ENCODE measurements around the gene PTPRJ. TPM values are rescaled to one million over a fixed set of nuclear protein-coding genes. Genes with fewer than 3 reads are reported as not detected.
A peak's percentile ranks its signal among the peaks of the same experiment; 100 is the strongest.

The PTPRJ gene
- polyA plus RNA-seq, 3 donors = 10.0 to 36.4 (median 14.6) TPM

GRCh38 chr11:48099916-48100446 lies 119.6 kb downstream of the PTPRJ start:
- Histone ChIP-seq H3K27ac (ENCODE audit: low read depth in 1 of 2, low read length in 2 of 2) (peak overlapping the region; percentile 26 to 35), H3K9ac (ENCODE audit: insufficient read depth, low read length, poor library complexity, severe bottlenecking) (no peak overlapping the region), H3K4me3 (replicated peaks in 1 of 3; ENCODE audit: low read depth in 2 of 3, low read length in 3 of 3) (no peak overlapping the region), H3K36me3 (replicated peaks in 1 of 2; ENCODE audit: control insufficient read depth in 1 of 2, insufficient read depth in 2 of 2, low read length in 2 of 2) (peaks cover 0 to 2% of the 10 kb centered on the region in 2 donors), H3K27me3 (ENCODE audit: control insufficient read depth in 2 of 2, insufficient read depth in 2 of 2, low read length in 2 of 2) (no peaks in the 10 kb centered on the region), H4K20me1 (ENCODE audit: insufficient read depth, low read length) (peaks cover 100% of the 10 kb centered on the region), H3K4me2 (replicated peaks; ENCODE audit: extremely low read depth, low read length, poor library complexity, severe bottlenecking) (no peak overlapping the region), H3K9me3 (replicated peaks in 1 of 2; ENCODE audit: control insufficient read depth in 1 of 2, insufficient read depth in 1 of 2, low read length in 2 of 2) (no peaks in the 10 kb centered on the region), H3K79me2 (ENCODE audit: insufficient read depth, low read length) (peaks cover 97% of the 10 kb centered on the region), H2AFZ (ENCODE audit: insufficient read depth, low read depth, low read length, poor library complexity, severe bottlenecking) (no peak overlapping the region), H3K4me1 (ENCODE audit: control insufficient read depth in 1 of 2, insufficient read depth in 2 of 2, low read length in 2 of 2) (peaks cover 15 to 32% of the 10 kb centered on the region in 2 donors)
- TF ChIP-seq, protein P1, sequence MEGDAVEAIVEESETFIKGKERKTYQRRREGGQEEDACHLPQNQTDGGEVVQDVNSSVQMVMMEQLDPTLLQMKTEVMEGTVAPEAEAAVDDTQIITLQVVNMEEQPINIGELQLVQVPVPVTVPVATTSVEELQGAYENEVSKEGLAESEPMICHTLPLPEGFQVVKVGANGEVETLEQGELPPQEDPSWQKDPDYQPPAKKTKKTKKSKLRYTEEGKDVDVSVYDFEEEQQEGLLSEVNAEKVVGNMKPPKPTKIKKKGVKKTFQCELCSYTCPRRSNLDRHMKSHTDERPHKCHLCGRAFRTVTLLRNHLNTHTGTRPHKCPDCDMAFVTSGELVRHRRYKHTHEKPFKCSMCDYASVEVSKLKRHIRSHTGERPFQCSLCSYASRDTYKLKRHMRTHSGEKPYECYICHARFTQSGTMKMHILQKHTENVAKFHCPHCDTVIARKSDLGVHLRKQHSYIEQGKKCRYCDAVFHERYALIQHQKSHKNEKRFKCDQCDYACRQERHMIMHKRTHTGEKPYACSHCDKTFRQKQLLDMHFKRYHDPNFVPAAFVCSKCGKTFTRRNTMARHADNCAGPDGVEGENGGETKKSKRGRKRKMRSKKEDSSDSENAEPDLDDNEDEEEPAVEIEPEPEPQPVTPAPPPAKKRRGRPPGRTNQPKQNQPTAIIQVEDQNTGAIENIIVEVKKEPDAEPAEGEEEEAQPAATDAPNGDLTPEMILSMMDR (IDR thresholded peaks at IDR 0.05) = no peak
- 100% methylated on average over 1 of the region's 6 CpGs for WGBS (ENCODE audit: insufficient coverage)
- Mint-ChIP-seq H3K9me3 (no peaks in the 10 kb centered on the region), H3K36me3 (peaks cover 11 to 19% of the 10 kb centered on the region in 2 donors), H3K27me3 (ENCODE audit: low read depth in 3 of 3) (no peaks in the 10 kb centered on the region), H3K27ac (peak overlapping the region in 4 of 7 donors; percentile 22 to 71 (median 67)), H3K4me3 (no peak overlapping the region), H3K4me1 (peaks cover 46% of the 10 kb centered on the region)
- intact Hi-C loops (cut with micrococcal nuclease) = no loop called here
- no peak for DNase-seq

DNA sequence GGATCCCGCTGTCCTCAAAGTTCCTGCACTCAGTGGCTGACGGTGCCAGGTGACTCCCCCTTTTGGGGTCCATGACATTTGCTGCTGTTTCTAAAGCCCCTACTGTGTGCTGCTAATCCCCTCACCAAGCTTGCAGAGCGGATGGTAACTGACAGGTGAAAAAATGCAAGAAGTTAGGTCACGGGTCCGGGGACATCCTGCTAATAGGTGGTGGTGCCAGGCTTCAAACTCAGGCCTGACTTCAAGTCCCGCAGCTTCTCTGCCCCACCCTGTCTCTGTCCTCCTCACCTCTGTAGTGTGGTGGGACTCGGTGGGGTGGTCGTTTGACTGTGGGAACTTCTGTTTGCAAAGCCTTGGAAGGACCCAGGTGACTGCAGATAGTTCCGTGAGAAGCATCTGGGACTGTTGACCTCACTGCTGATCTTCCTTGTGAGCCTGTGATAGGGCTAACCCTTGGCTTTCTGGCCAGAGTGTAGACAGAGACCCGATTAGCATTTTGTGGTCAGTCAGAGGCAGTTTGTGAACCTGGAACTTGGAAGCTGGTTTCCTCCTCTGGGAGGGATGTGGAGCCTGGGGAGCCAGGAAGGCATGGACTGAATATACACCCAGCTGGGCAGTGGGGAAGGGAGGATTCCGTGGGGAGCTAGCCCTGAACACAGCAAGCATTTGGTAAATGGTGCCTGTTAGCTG lies 120.8 kb downstream of the PTPRJ start:
- peaks cover 55% of the 10 kb centered on the region for H3K4me1 Mint-ChIP-seq
- Histone ChIP-seq H3K36me3 (replicated peaks in 1 of 2; ENCODE audit: control insufficient read depth in 1 of 2, insufficient read depth in 2 of 2, low read length in 2 of 2) (peaks cover 0 to 2% of the 10 kb centered on the region in 2 donors), H3K4me1 (ENCODE audit: control insufficient read depth in 1 of 2, insufficient read depth in 2 of 2, low read length in 2 of 2) (peaks cover 27 to 44% of the 10 kb centered on the region in 2 donors), H4K20me1 (ENCODE audit: insufficient read depth, low read length) (peaks cover 100% of the 10 kb centered on the region), H3K27me3 (ENCODE audit: control insufficient read depth in 2 of 2, insufficient read depth in 2 of 2, low read length in 2 of 2) (no peaks in the 10 kb centered on the region), H3K9me3 (replicated peaks in 1 of 2; ENCODE audit: control insufficient read depth in 1 of 2, insufficient read depth in 1 of 2, low read length in 2 of 2) (no peaks in the 10 kb centered on the region), H3K4me3 (replicated peaks in 1 of 3; ENCODE audit: low read depth in 2 of 3, low read length in 3 of 3) (no peak overlapping the region), H3K9ac (ENCODE audit: insufficient read depth, low read length, poor library complexity, severe bottlenecking) (no peak overlapping the region), H3K4me2 (replicated peaks; ENCODE audit: extremely low read depth, low read length, poor library complexity, severe bottlenecking) (no peak overlapping the region), H3K27ac (ENCODE audit: low read depth in 1 of 2, low read length in 2 of 2) (no peak overlapping the region), H2AFZ (ENCODE audit: insufficient read depth, low read depth, low read length, poor library complexity, severe bottlenecking) (no peak overlapping the region), H3K79me2 (ENCODE audit: insufficient read depth, low read length) (peaks cover 97% of the 10 kb centered on the region)
- no peaks in the 10 kb centered on the region for H3K27me3 Mint-ChIP-seq (ENCODE audit: low read depth in 3 of 3)
- WGBS (ENCODE audit: insufficient coverage) = 81% methylated on average over 5 of the region's 11 CpGs
- no peak overlapping the region for H3K4me3 Mint-ChIP-seq
- peaks cover 7 to 19% of the 10 kb centered on the region in 2 donors for H3K36me3 Mint-ChIP-seq
- no peaks in the 10 kb centered on the region for H3K9me3 Mint-ChIP-seq
- TF ChIP-seq, protein P1 (IDR thresholded peaks at IDR 0.05) = no peak
- peak overlapping the region in 2 of 7 donors; percentile 54 to 57 for H3K27ac Mint-ChIP-seq
- DNase-seq = no peak
- intact Hi-C loops (cut with micrococcal nuclease) = no loop called here
